GM18499 (cell line): ENCODE data around the gene TSPAN14.

ENCODE experiments used
- ATAC-seq: cut with Tn5 transposase; IDR thresholded peaks from one replicate; pipeline ENCODE4 v1.9.1; 2021; ENCODE audit warnings: moderate number of reproducible peaks; ENCODE audit not compliant: insufficient read depth, unreplicated experiment

TSPAN14 gene

DNA sequence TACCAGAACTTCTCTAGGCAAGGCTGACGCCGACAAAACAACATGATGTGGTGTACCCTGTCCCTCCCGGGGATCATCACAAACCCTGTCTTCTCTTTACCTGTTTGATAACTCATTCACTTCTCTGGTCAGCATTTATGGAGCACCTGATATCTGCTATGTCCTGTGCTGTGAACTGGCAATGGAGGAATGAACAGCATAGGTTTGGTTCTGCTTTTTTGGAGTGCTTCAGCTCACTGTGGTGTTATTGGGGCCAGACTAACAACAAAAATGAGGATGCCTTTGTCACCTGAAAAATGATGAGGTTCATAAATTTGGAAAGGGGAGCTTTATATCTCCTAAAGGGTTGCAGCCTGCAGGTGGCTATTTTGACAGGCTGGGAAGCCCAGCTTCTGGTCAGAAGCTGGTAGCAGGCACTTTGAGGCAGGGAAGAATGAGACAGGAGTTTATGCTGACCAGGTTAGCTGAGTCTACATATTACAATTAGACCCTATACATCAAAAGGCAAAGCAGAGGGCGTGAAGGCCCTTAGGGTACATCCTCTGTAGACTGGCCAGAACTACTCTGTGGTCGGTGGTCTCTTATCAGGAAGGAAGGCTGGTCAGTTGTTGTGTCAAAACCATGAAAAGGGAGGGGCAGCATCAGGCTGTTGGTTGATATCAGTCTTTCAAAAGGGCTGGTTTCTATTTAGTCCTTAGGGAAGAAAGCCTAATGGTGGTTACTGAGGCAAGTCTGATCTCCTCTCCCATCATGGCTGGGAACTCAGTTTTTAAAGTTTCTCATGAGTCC lies 125.9 kb downstream of the TSPAN14 start:
- no peak for ATAC-seq

GRCh38 chr10:80580638-80581468 lies 126.7 kb downstream of the TSPAN14 start:
- no peak for ATAC-seq

DNA sequence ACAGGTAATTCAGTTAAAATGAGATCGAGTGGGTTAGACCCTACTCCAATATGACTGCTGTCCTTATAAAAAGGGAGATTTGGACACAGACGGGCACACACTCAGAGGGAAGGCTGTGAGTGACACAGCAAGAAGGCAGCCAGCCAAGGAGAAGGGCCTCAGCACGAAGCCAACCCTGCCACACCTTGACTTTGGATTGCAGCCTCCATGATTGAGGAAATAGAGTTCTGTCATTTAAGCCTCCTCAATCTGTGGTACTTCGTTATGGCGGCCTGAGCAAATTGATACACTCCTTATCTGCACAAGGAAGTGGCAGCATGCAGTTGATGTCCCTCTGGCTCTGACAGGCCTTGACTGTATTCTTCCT lies 127.3 kb downstream of the TSPAN14 start:
- no peak for ATAC-seq

- no peak for ATAC-seq
Measured at GRCh38 chr10:80582286-80582960, 128.3 kb downstream of the TSPAN14 start.
